Body of pancreas (tissue), 4 donors: Measurements from ENCODE around the gene CRPPA. TPM values are rescaled to one million over a fixed set of nuclear protein-coding genes. Genes with fewer than 3 reads are reported as not detected.

Source experiments
- ATAC-seq: fragments of 150-250 bp; one replicate; pipeline ENCODE4 v1.9.1; 2016
- DNase-seq, 4 donors: peaks; one replicate each; pipeline ENCODE4 v3.0.0-alpha.2; 2019
- H3K27ac ChIP-seq, 4 donors: fragments of 200-600 bp; sonication (generic); 1 replicate in 3 of 4; 2 replicates in 1 of 4; pipeline versions ENCODE4 v1.5.1 to v1.6.1; 2016 to 2019; ENCODE audit warnings: mild to moderate bottlenecking in 1 of 4, mixed read lengths in 1 of 4, moderate library complexity in 1 of 4
- H3K27me3 ChIP-seq, 2 donors: fragments of 200-600 bp; sonication (generic); one replicate each; pipeline ENCODE4 v1.6.0; 2016; ENCODE audit warnings: mild to moderate bottlenecking in 1 of 2
- H3K36me3 ChIP-seq, 2 donors: fragments of 200-600 bp; sonication (generic); replicated peaks in 1 of 2; 2 replicates each; pipeline ENCODE4 v1.5.1; 2016; ENCODE audit warnings: low read depth in 2 of 2; ENCODE audit not compliant: insufficient read depth in 1 of 2
- H3K4me1 ChIP-seq: fragments of 200-600 bp; sonication (generic); one replicate; pipeline ENCODE4 v1.6.0; 2016
- H3K4me3 ChIP-seq, 2 donors: fragments of 200-600 bp; sonication (generic); 1 replicate in 1 of 2; 2 replicates in 1 of 2; pipeline ENCODE4 v1.5.1; 2016 to 2019
- H3K9me3 ChIP-seq, 3 donors: fragments of 200-600 bp; sonication (generic); 1 replicate in 2 of 3; 2 replicates in 1 of 3; pipeline ENCODE4 v1.5.1; 2016
- CTCF ChIP-seq, 7 experiments: fragments of 450-650 bp in 4 of 7; fragments of 200-600 bp in 3 of 7; sonication (generic) in 3 of 7; IDR thresholded peaks; one replicate each; pipeline ENCODE4 v1.5.1; 2016 to 2019; ENCODE audit warnings: antibody characterized with exemption in 7 of 7
- POLR2A ChIP-seq, 3 donors: fragments of 450-650 bp; IDR thresholded peaks; one replicate each; pipeline ENCODE4 v1.6.1; 2016; ENCODE audit warnings: antibody characterized with exemption in 3 of 3, mild to moderate bottlenecking in 2 of 3
- WGBS, 2 donors: methylation state at CpG; one replicate each; pipeline ENCODE4 v1.1.5; 2017; 5-methylcytosine and 5-hydroxymethylcytosine counted together
- intact Hi-C: fragments of 100-400 bp; cut with DNase I; formaldehyde crosslinking; loops from one replicate; pipeline ENCODE4 v1.15.1; 2023
- total RNA-seq, 2 donors: library from RNA; depleted of rRNA; stranded (reverse); fragments of >200 nt; gene quantifications; one replicate each; pipeline ENCODE4 v1.1.0, GENCODE V29; 2016

The CRPPA gene
- total RNA-seq, 2 donors from 2014 or later, result 0.66 to 1.0 TPM

GRCh38 chr7:16404636-16405035 is 16.7 kb downstream of the CRPPA start:
- 93 to 98% methylated on average over 1 of the region's 1 CpG for WGBS, 2 donors
- Histone ChIP-seq H3K36me3 (no peaks in the 10 kb centered on the region), H3K27ac (no peak overlapping the region), H3K4me1 (no peaks in the 10 kb centered on the region), H3K9me3 (no peaks in the 10 kb centered on the region), H3K4me3 (no peak overlapping the region), H3K27me3 (no peaks in the 10 kb centered on the region)
- intact Hi-C loops, result no loop called here
- ATAC-seq (no peak), DNase-seq (no peak)
- TF ChIP-seq POLR2A (IDR thresholded peaks at IDR 0.05) (no peak), CTCF (IDR thresholded peaks at IDR 0.05) (no peak)

- no peak for ATAC-seq
- H3K4me1 ChIP-seq, result no peaks in the 10 kb centered on the region
- no peaks in the 10 kb centered on the region for H3K27me3 ChIP-seq
- 92 to 93% methylated on average over 1 of the region's 1 CpG for WGBS, 2 donors
- no peaks in the 10 kb centered on the region for H3K36me3 ChIP-seq
- DNase-seq, result no peak
- no peak overlapping the region for H3K27ac ChIP-seq
- TF ChIP-seq POLR2A (IDR thresholded peaks at IDR 0.05), result no peak
- H3K9me3 ChIP-seq, result no peaks in the 10 kb centered on the region
- intact Hi-C loops, result no loop called here
- H3K4me3 ChIP-seq, result no peak overlapping the region
Measured at GRCh38 chr7:16403475-16403874, 17.9 kb downstream of the CRPPA start.

- 92 to 97% methylated on average over 1 of the region's 1 CpG for WGBS, 2 donors
- no peak for ATAC-seq
- TF ChIP-seq CTCF (IDR thresholded peaks at IDR 0.05) (no peak), POLR2A (IDR thresholded peaks at IDR 0.05) (no peak)
- DNase-seq, result no peak
- Histone ChIP-seq H3K27ac (no peak overlapping the region), H3K36me3 (no peaks in the 10 kb centered on the region), H3K4me1 (no peaks in the 10 kb centered on the region), H3K4me3 (no peak overlapping the region), H3K9me3 (no peaks in the 10 kb centered on the region), H3K27me3 (no peaks in the 10 kb centered on the region)
- intact Hi-C loops, result no loop called here
Measured at GRCh38 chr7:16402940-16403339, 18.4 kb downstream of the CRPPA start.

GRCh38 chr7:16402091-16402490 is 19.2 kb downstream of the CRPPA start:
- TF ChIP-seq POLR2A (IDR thresholded peaks at IDR 0.05) (no peak), CTCF (IDR thresholded peaks at IDR 0.05) (no peak)
- H3K9me3 ChIP-seq, result no peaks in the 10 kb centered on the region
- H3K27ac ChIP-seq, result no peak overlapping the region
- DNase-seq (no peak), ATAC-seq (no peak)
- intact Hi-C loops, result no loop called here
- no peaks in the 10 kb centered on the region for H3K36me3 ChIP-seq
- H3K4me1 ChIP-seq, result no peaks in the 10 kb centered on the region
- no peaks in the 10 kb centered on the region for H3K27me3 ChIP-seq
- no peak overlapping the region for H3K4me3 ChIP-seq

GRCh38 chr7:16400893-16401275 is 20.5 kb downstream of the CRPPA start:
- Histone ChIP-seq H3K27me3 (no peaks in the 10 kb centered on the region), H3K27ac (no peak overlapping the region), H3K9me3 (no peaks in the 10 kb centered on the region), H3K4me3 (no peak overlapping the region), H3K36me3 (no peaks in the 10 kb centered on the region), H3K4me1 (no peaks in the 10 kb centered on the region)
- ATAC-seq (no peak), DNase-seq (no peak)
- no peak for TF ChIP-seq POLR2A (IDR thresholded peaks at IDR 0.05)
- no peak for TF ChIP-seq CTCF (IDR thresholded peaks at IDR 0.05)
- intact Hi-C loops, result no loop called here
